ENCODE measurements around the gene CNST.

DNA sequence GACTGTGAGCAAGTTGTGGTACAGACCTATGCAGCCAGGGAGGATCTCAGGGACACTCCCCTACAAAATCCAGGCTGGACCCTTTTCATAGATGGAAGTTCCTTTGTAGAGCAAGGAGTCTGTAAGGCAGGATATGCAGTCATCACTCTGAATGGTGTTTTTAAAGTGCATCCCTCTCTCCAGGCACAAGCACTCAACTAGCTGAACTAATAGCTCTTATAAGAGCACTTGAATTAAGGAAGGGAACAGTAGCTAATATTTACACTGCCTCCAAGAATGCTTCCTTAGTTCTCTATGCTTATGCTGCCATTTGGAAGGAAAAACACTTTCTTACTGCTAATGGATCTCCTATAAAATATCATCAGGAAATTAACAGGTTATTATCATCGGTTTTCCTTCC is 32.1 kb upstream of the CNST start:
- TF ChIP-seq, protein P1, sequence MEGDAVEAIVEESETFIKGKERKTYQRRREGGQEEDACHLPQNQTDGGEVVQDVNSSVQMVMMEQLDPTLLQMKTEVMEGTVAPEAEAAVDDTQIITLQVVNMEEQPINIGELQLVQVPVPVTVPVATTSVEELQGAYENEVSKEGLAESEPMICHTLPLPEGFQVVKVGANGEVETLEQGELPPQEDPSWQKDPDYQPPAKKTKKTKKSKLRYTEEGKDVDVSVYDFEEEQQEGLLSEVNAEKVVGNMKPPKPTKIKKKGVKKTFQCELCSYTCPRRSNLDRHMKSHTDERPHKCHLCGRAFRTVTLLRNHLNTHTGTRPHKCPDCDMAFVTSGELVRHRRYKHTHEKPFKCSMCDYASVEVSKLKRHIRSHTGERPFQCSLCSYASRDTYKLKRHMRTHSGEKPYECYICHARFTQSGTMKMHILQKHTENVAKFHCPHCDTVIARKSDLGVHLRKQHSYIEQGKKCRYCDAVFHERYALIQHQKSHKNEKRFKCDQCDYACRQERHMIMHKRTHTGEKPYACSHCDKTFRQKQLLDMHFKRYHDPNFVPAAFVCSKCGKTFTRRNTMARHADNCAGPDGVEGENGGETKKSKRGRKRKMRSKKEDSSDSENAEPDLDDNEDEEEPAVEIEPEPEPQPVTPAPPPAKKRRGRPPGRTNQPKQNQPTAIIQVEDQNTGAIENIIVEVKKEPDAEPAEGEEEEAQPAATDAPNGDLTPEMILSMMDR (conservative IDR thresholded peaks at IDR 0.05; ENCODE audit: low read length): no peak
- TF ChIP-seq EZH2phosphoT487 (IDR thresholded peaks at IDR 0.05; ENCODE audit: borderline replicate concordance): no peak

Data from Loucy (cell line).